MG63 (cell line): ENCODE measurements around the gene ZNF789. TPM values are rescaled to one million over a fixed set of nuclear protein-coding genes. Genes with fewer than 3 reads are reported as not detected.

Experiments
- total RNA-seq: library from RNA; depleted of rRNA; stranded (reverse); fragments of >200 nt; shearing (Covaris generic); gene quantifications from 2 replicates; pipeline ENCODE4 v1.2.3, GENCODE V29; 2014; ENCODE audit warnings: low replicate concordance; rRNA removed

Gene ZNF789
- total RNA-seq, 1 experiment from 2014 or later: 5.0 TPM

Other genes starting within 250 kb of the ZNF789 start
- gene MYH16, start 200.1 kb upstream of the ZNF789 start, total RNA-seq: not detected in 2 replicates
- 75.8 and 89.8 TPM in 2 replicates for gene ARPC1A, start 147.0 kb upstream of the ZNF789 start, total RNA-seq
- 164 and 230 TPM in 2 replicates for gene ARPC1B, start 98.2 kb upstream of the ZNF789 start, total RNA-seq
- gene PDAP1, start 64.3 kb upstream of the ZNF789 start, total RNA-seq: 156 and 207 TPM in 2 replicates
- gene BUD31, start 63.9 kb upstream of the ZNF789 start, total RNA-seq: 52.0 and 69.0 TPM in 2 replicates
- 6.9 and 7.3 TPM in 2 replicates for gene PTCD1, start 34.1 kb upstream of the ZNF789 start, total RNA-seq
- 9.3 and 15.3 TPM in 2 replicates for gene CPSF4, start 33.9 kb upstream of the ZNF789 start, total RNA-seq
- 1,206 and 1,207 TPM in 2 replicates for gene ATP5MF, start 6.7 kb upstream of the ZNF789 start, total RNA-seq
- 10.4 and 13.3 TPM in 2 replicates for gene ZNF394, start 27.4 kb downstream of the ZNF789 start, total RNA-seq
- 4.4 and 9.4 TPM in 2 replicates for gene ZKSCAN5, start 31.8 kb downstream of the ZNF789 start, total RNA-seq
- gene FAM200A, start 79.2 kb downstream of the ZNF789 start, total RNA-seq: 0.72 and 5.1 TPM in 2 replicates
- gene ZNF655, start 85.8 kb downstream of the ZNF789 start, total RNA-seq: 23.1 and 36.7 TPM in 2 replicates
- gene TMEM225B, start 125.4 kb downstream of the ZNF789 start, total RNA-seq: not detected in 2 replicates
- gene ZSCAN25, start 144.1 kb downstream of the ZNF789 start, total RNA-seq: 3.8 and 3.9 TPM in 2 replicates
- gene CYP3A5, start 207.1 kb downstream of the ZNF789 start, total RNA-seq: not detected in 2 replicates